Jurkat, Clone E6-1 (cell line): ENCODE results near the gene STEAP2.
"Not testable (repeated sequence)": the region's sequence is repeated elsewhere in the genome, so short reads cannot be mapped to it uniquely, and the experiment has no call there.

Experiments used
- DNase-seq: peaks from one replicate; pipeline ENCODE4 v3.0.0-alpha.2; 2011; ENCODE audit warnings: low read depth, low spot score
- H3K4me3 ChIP-seq: 2 replicates; pipeline ENCODE4 v1.5.1; 2011; ENCODE audit warnings: mild to moderate bottlenecking, low read length, control low read depth, moderate library complexity

Gene STEAP2

DNA sequence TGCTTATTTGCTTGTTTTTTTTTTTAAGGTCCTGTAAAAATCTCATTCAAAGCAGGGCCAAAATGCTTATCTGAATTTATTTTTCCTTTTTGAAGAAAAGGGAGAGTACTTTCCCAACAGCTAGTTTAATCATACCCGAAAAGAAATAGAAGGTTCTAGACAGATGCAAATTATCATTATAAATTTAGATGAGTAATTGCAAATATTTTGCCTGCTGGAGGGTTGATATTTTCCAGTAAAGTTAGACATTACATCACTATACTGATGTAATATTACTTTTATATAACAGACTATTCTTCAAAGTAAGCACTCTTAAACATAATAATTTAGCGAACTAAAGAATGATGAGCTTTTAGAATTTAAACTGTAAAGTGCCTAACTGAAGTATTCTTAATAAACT lies 19.3 kb downstream of the STEAP2 start:
- no peak for DNase-seq
- no peak overlapping the region for H3K4me3 ChIP-seq

DNA sequence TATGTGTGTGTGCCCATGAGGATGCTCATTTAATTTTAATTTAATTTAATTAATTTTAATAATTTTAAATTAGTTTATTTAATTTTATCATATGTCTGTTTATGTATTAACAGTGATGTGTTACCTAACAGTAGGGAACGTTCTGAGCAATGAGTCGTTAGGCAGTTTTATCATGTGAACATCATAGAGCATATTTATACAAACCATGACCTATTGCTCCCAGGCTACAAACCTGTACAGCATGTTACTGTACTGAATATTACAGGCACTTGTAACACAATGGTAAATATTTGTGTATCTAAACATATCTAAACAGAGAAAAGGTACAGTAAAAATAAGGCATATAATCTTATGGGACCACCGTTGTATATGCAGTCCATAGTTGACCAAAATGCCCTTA lies 19.8 kb downstream of the STEAP2 start:
- no peak for DNase-seq
- H3K4me3 ChIP-seq: no peak overlapping the region

DNA sequence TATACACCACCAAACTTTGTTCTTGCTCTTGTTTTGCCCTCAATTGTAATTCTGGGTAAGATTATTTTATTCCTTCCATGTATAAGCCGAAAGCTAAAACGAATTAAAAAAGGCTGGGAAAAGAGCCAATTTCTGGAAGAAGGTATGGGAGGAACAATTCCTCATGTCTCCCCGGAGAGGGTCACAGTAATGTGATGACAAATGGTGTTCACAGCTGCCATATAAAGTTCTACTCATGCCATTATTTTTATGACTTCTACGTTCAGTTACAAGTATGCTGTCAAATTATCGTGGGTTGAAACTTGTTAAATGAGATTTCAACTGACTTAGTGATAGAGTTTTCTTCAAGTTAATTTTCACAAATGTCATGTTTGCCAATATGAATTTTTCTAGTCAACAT lies 20.9 kb downstream of the STEAP2 start:
- H3K4me3 ChIP-seq: no peak overlapping the region
- DNase-seq: no peak

DNA sequence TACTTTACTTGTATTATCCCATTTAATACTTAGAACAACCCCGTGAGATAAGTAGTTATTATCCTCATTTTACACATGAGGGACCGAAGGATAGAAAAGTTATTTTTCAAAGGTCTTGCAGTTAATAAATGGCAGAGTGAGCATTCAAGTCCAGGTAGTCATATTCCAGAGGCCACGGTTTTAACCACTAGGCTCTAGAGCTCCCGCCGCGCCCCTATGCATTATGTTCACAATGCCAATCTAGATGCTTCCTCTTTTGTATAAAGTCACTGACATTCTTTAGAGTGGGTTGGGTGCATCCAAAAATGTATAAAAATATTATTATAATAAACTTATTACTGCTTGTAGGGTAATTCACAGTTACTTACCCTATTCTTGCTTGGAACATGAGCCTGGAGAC lies 22.0 kb downstream of the STEAP2 start:
- no peak for DNase-seq
- no peak overlapping the region for H3K4me3 ChIP-seq

DNA sequence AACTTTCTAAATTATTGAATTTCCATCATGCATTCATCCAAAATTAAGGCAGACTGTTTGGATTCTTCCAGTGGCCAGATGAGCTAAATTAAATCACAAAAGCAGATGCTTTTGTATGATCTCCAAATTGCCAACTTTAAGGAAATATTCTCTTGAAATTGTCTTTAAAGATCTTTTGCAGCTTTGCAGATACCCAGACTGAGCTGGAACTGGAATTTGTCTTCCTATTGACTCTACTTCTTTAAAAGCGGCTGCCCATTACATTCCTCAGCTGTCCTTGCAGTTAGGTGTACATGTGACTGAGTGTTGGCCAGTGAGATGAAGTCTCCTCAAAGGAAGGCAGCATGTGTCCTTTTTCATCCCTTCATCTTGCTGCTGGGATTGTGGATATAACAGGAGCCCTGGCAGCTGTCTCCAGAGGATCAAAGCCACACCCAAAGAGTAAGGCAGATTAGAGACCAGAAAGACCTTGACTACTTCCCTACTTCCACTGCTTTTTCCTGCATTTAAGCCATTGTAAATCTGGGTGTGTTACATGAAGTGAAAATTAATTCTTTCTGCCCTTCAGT lies 25.3 kb downstream of the STEAP2 start:
- H3K4me3 ChIP-seq: no peak overlapping the region
- DNase-seq: no peak

DNA sequence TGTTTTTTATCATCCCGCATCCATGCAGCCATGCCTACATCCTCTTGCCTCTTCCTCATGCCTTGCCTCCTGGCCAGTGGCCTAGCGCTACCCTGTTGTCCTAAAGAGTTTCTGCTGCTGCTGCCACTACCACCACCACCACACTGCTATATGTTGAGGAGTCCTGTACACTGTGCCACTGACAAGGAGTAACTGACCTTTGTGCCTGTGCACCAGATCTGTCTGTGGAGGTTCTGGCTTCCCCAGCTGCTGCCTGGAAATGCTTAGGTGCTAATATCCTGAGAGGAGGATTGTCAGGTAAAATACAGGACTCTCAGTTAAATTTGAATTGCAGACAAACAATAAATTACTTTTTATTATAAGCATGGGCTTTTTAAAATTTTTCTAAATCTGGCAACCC lies 26.5 kb downstream of the STEAP2 start:
- DNase-seq: no peak
- H3K4me3 ChIP-seq: no peak overlapping the region

DNA sequence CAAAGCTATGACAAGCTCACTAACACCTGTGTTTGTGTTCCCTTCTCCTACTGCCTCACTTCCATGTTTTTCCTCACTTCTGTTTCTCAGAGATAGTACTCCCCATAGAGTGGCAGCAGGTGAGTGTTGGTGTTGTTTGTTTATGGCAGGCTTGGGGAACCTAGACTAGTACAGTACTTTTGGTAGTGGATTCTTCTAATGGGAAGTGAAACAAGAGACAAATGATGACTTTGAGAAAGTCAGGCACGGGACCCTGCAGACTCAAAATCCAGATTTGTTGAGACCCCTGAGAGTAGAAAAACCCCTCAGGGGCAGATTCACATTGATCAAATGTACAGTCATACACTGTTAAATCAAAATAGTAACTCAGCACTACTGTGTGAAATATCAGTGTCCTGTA lies 27.0 kb downstream of the STEAP2 start:
- DNase-seq: no peak
- no peak overlapping the region for H3K4me3 ChIP-seq

DNA sequence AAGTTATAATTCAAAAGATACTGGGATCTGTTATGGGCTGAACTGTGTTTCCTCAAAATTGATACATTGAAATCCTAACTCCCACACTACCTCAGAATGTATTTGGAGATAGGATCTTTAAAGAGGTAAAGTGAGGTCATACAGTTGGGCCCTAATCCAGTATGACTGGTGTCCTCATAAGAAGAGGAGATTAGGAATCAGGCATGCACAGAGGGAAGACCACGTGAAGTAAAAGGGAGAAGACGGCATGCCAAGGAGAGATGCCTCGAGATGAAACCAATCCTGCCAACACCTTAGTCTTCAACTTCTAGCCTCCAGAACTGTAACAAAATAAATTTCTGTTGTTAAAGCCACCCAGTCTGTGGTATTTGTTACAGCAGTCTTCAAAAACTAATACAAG lies 27.5 kb downstream of the STEAP2 start:
- DNase-seq: no peak
- H3K4me3 ChIP-seq: no peak overlapping the region

DNA sequence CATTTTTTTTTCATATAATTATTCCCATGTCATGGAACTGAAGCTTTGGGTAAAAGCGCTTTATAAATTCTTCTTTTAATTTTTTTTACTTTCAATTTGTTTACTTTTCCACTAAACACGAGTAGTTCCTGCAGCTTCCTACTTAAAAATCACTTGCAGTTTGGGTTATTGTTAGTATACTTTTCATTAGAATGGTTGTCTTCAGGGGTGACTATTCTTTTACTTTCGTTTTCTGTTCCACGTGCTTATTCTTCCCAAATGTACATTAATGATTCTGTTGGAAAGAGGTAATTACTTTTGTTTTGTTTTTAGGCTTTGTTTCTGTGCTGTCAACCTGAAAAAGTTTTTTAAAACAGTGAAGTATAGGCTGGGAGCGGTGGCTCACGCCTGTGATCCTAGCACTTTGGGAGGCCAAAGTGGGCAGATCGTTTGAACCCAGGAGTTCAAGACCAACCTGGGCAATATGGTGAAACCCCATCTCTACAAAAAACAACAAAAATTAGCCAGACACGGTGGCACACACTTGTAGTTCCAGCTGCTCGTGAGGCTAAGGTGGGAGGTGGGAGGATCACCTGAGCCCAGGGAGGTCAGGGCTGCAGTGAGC lies 28.2 kb downstream of the STEAP2 start:
- H3K4me3 ChIP-seq: no peak overlapping the region; the same call in 1 of the 2 replicates
- DNase-seq: no peak

DNA sequence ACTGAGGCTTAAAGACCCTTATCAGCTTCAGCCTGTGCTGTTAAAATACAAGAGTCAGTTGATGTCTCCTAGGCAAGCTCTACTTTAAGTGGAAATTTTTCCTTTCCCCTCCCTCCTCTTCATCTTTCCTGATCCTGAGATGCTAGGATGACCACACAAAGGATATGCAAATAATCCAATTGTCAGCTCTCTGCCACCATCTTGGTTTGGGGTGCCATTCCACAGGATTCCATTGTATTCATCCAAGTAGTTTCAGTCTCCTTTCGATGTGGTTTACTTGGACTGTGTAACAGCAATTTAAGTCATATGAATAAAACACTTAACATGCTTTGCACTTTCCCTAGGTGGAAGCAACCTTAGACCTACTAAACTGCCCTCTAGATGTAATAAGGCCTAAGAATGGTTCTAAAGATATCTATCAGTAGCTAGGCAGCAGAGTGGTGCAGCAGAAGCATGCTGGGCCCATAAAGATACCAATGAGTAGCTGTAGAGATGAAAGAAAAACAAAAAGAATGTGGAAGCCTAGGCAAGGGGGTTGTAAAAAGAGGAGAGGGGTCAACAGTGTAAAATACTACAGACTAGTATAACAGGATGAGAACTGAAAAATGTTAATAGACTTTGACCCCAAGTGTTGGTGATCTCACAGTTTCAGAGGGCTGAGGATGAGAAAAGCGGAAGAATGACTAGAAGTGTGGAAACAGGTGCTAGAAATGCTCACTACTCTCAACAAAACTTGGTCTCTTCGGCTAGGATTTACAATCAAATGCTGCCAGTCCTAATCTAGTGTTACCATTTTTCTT lies 31.0 kb downstream of the STEAP2 start:
- H3K4me3 ChIP-seq: no peak overlapping the region
- DNase-seq: no peak

DNA sequence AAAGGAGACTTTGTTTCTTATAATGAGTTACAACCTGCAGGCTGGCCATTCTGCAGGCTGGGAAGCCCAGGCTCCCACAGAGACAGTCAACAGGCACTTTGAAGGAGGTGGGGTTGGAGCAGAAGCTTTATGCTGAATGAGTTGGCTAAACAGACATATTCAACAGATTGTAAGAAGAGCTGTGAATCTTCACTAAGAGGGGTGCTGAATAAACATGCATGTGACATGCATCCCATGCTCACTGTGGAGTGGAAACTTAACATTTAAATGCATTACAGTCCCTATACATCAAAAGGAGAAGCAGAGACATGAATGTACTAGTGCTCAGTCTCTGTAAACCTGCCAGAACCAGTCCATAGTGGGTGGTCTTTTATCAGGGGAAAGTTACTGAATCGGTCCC lies 32.0 kb downstream of the STEAP2 start:
- no peak for DNase-seq
- no peak overlapping the region for H3K4me3 ChIP-seq

DNA sequence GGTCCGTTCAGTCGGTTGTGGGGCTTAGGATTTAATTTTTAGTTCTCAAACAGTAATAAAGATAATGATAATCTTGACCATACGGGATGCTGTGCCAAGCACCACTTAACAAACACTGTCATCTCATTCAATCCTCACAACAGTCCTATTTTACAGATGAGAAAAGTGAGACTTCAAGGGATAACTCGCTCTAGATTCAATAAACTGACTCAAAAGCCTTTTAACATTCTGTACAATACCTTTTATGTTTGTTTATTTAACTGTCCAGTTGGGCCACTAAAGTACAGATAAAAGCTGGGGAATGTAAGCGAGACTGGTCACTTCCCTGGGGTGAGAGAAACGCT lies 33.0 kb downstream of the STEAP2 start:
- DNase-seq: no peak

DNA sequence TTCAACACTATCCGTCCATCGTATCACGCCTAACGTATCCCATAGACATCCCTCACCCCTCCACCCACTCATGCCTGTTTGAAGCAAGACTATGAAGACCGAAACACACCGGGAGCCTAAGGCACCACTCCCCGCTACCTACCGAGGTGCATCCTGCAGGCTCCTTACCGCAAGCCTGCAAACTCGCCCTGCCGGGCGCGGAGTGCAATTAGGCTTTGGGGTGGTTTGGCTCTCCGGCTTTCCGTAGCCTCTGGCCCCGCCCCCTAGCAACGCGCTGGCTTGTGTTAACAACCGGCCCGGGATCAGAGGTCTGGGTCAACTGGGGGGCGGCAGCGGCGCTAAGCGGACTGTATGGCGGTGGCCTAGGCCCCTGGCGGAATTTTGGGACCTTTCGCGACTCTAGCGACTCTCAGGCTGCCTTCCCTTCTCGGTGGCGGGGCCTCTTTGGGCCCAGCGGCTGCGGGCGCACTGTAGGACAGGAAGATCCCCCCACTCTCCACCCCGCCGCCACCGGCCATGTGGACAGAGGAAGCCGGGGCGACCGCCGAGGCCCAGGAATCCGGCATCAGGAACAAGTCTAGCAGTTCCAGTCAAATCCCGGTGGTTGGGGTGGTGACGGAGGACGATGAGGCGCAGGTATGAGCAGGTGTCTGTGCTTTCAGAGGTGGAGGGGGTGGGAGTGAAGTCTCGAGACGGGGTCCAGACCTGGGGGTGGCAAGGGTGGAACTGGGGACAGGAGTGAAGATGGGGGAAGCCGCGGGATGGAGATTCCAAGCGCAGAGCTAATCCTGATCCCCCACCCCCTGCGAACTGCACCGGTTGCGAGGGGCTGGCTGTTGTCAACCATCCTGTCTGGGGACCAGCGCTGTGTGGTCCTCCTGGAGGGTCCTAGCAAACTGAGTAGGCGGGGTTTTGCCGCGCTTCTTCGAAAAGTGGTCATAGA lies 33.6 kb downstream of the STEAP2 start, which contains the start of gene CFAP69:
Gene CFAP69, plus strand, starts transcription at position 266 of the 943 bp plus-strand sequence. Its CDS starts 251 bp downstream, at position 517.
- H3K4me3 ChIP-seq: peak within 1 kb of the TSS; percentile 58
- peak; percentile 65 for DNase-seq

More for the DNA sequence above, 33.0 kb downstream of the STEAP2 start:
- H3K4me3 ChIP-seq: peak overlapping the region; percentile 58

DNA sequence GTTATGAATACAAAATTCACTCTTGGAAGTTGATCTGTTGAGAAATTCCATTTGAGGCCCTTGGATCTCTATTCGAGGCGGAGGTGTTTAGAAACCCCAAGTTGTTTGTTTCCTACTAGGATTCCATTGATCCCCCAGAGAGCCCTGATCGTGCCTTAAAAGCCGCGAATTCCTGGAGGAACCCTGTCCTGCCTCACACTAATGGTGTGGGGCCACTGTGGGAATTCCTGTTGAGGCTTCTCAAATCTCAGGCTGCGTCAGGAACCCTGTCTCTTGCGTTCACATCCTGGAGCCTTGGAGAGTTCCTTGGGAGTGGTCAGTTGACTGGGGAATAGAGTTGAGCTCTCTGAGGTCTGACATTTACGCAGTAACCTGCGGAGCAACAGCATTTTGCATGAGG lies 34.6 kb downstream of the STEAP2 start:
- H3K4me3 ChIP-seq: no peak overlapping the region
- no peak for DNase-seq

DNA sequence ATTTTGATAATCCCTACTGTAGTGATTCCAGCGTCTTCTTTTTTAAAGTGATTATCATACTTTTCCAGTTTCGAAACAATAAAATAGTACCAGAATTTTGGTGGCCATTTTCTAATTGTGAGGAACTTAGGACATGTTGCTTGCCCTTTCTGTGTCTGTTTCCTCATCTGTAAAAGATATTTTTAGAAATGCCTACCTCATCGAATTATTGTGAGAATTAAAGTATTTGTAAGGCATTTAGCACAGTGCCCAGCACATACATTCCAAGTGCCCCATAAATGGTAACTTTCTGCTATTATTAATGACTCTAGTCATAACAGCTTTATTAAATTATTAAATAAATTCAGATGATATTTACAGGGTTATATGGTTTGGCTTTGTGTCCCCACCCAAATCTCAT lies 37.2 kb downstream of the STEAP2 start:
- no peak overlapping the region for H3K4me3 ChIP-seq
- DNase-seq: no peak

DNA sequence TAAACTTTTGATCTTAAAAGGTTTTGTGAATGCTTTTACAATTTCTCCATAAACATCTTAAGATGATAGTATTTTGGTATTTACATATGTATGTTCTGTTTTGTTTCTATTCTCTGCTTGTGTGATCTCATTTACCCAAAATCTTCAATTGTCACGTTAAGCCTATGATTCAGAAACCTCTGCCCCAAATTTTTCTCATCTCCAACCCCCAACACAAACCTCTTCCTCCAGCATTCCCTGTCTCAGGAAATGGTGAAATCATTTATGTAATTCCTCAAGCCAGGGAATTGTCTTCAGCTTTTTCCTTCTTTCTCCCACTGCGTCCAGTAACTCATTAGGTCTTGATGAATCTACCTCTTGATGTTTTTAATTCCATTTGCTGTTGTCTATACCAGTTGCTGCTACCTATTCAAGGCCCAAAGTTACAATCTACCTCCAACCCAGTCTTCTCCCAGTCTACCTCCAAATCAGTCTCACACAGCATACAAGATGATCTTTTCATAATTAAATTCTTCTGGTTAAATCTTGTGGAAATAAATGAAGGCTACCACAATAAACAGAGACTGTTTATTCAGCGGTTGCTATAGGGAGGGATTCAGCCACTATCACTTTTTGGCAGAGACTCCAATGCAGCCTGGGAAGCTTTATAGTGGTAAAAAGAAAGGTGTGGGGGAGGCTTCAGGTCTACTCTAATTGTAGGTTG lies 39.2 kb downstream of the STEAP2 start:
- no peak for DNase-seq
- no peak overlapping the region for H3K4me3 ChIP-seq

DNA sequence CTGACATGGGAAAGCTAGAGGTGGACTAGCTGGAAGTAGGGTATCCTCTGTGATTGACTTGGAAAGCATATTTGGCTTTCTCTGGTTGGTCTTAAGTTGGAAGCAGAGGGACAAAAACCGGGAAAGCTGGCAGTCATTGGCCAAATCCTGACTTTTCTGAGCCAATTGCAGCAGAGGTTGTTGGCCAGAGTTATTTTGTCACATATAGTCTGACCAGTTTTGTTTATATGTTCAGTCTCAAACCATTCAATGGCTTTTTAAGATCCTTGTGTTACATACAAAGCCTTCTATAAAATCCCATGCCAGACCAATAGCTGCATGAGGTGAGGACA lies 39.7 kb downstream of the STEAP2 start:
- no peak for DNase-seq
- no peak overlapping the region for H3K4me3 ChIP-seq

DNA sequence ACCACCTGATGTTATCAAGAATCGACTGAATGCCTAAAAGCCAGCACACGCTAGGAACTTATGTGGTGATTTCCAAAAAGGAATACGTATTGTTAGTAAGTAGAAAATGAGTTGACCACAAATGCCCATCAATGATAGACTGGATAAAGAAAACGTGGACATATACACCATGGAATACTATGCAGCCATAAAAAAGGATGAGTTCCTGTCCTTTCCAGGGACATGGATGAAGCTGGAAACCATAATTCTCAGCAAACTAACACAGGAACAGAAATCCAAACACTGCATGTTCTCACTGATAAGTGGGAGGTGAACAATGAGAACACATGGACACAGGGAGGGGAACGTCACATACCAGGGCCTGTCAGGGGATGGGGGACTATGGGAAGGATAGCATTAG lies 44.5 kb downstream of the STEAP2 start:
- not testable (repeated sequence) for H3K4me3 ChIP-seq, DNase-seq

DNA sequence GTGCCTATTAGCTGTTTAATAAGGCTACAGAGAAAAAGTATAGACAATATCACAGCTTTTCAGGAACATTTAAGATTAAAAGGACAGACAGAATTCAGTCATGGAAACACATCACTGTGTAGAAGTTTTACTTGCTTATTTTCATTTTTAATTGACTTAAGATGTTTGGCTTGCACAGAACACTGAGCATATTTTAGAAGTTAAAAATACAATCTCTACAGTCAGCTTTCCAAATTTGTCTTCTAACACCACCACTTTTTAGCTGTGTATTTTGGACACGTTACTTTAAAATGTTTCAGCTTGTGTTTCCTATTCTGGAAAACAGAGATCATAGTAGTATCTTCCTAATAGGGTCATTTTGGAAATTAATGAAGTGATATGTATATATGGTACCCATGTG lies 45.2 kb downstream of the STEAP2 start:
- no peak for DNase-seq
- no peak overlapping the region for H3K4me3 ChIP-seq
